Suprapubic skin (tissue), 4 donors: Measurements from ENCODE around the gene ANO2.

Source experiments
- POLR2A ChIP-seq, 2 donors: fragments of 450-650 bp; IDR thresholded peaks; one replicate each; pipeline ENCODE4 v1.6.1; 2017; ENCODE audit warnings: antibody characterized with exemption in 2 of 2, mild to moderate bottlenecking in 2 of 2, moderate library complexity in 2 of 2
- POLR2AphosphoS5 ChIP-seq, 3 donors: sonication (generic); formaldehyde crosslinking; IDR thresholded peaks; one replicate each; pipeline ENCODE4 v1.6.1; 2017; ENCODE audit warnings: antibody characterized with exemption in 3 of 3
- TF ChIP-seq, protein P1 (sequence below), 2 donors: fragments of 200-600 bp in 1 of 2; fragments of 450-650 bp in 1 of 2; sonication (generic) in 1 of 2; IDR thresholded peaks; one replicate each; pipeline ENCODE4 v1.5.1; 2016 to 2019; ENCODE audit warnings: antibody characterized with exemption in 2 of 2, mild to moderate bottlenecking in 1 of 2, moderate library complexity in 1 of 2

DNA sequence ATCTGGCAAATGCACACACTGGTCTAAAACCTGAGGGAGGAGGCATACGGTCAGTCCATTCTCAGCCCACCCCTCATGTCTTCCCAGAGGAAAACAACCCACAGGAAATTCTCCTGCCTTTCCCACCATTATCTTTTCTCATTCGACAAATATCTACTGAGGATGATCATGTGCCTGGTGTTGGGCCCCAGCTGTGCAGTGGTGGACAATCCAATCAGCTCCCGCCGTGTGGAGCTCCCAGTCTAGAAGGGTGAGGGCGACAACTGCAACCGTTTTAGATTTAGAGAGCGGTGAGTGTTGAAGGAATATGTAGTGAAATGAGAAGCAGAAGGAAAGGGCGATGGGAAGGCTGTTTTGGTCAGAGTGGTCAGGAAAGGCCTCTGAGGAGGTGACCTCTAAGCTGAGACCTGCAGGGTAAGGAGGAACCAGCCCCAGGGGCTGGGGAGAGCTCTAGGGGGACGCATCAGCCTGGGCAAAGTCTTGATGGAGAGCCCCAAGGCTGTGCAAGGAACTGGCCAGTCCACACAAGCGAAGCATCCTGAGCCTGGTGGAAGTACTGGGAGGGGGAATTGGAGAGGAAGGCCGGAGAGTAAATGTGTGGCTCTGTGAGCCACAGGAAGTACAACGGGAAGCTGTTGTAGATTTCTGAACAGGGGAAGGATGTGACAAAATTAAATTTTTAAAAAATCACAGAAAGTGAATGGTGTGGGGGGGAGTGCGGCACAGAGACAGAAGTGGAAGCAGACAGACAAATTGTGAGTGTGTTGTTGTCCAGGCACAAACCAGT, 320.4 kb downstream of the ANO2 start:
- TF ChIP-seq, protein P1, sequence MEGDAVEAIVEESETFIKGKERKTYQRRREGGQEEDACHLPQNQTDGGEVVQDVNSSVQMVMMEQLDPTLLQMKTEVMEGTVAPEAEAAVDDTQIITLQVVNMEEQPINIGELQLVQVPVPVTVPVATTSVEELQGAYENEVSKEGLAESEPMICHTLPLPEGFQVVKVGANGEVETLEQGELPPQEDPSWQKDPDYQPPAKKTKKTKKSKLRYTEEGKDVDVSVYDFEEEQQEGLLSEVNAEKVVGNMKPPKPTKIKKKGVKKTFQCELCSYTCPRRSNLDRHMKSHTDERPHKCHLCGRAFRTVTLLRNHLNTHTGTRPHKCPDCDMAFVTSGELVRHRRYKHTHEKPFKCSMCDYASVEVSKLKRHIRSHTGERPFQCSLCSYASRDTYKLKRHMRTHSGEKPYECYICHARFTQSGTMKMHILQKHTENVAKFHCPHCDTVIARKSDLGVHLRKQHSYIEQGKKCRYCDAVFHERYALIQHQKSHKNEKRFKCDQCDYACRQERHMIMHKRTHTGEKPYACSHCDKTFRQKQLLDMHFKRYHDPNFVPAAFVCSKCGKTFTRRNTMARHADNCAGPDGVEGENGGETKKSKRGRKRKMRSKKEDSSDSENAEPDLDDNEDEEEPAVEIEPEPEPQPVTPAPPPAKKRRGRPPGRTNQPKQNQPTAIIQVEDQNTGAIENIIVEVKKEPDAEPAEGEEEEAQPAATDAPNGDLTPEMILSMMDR (IDR thresholded peaks at IDR 0.05) = no peak
- no peak for TF ChIP-seq POLR2AphosphoS5 (IDR thresholded peaks at IDR 0.05)
- TF ChIP-seq POLR2A (IDR thresholded peaks at IDR 0.05) = no peak
